ENCODE measurements around the gene LRRC32.

The LRRC32 gene, protein sequence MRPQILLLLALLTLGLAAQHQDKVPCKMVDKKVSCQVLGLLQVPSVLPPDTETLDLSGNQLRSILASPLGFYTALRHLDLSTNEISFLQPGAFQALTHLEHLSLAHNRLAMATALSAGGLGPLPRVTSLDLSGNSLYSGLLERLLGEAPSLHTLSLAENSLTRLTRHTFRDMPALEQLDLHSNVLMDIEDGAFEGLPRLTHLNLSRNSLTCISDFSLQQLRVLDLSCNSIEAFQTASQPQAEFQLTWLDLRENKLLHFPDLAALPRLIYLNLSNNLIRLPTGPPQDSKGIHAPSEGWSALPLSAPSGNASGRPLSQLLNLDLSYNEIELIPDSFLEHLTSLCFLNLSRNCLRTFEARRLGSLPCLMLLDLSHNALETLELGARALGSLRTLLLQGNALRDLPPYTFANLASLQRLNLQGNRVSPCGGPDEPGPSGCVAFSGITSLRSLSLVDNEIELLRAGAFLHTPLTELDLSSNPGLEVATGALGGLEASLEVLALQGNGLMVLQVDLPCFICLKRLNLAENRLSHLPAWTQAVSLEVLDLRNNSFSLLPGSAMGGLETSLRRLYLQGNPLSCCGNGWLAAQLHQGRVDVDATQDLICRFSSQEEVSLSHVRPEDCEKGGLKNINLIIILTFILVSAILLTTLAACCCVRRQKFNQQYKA

DNA sequence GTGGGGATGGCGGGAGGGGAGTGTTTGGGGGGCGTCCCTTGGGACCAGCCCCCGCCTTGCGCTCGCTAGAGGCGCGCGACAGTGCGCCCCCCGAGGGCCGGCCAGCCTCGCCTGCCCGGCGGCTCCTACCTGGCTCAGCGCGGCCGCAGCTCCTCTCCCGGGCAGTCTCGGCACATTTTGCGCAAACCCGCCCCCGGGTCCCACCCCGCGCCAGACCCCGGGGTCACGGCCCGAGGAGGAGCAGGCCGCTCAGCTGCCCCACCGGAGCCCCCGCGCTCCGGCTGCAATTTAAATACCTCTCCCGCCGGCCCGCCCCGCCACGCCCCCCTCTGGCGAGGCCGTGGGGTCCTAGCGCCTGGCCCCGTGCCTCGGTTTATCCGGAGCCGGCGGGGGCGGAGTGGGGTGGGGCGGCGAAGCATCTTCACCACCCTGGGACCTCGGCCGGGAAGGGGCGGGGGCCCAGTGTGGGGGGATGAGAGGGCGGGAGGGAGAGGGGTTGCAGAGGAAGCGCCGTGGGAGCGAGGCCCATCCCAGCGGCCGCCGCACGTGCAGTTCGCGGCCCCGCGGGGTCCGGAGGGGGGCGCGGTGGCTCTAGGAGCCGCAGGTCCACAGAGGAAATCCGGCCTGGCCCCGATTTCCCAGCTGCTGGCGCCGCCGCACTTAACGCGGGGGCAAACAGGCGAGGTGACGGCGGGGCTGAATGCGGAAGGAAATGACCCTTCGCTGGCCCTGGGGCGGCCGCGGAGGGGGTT, at the start of gene LRRC32:
Gene LRRC32 (minus strand): TSS at position 263 of the 752 bp plus-strand sequence. CDS start 4,793 bp downstream, outside the sequence.
- DNase-seq = no peak

DNA sequence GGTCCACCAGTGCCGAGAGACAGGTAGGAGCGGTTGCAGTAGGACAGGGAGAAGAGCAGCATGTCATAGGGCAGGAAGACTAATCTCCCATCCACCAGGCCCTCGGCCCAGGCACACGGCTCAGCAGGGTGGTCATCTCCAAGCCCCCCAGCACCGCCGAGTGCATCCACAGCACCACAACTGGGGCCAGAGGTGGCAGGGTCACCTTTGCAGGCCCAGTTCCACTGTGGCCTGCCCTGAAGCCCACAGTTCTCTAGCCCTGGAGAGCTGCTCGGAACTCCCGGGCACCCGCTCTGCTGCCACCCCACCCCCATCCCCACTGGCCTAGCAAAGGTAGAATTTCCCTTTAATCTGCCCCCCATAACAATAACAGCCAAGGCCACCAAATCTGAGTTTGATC, 49.1 kb upstream of the LRRC32 start:
- DNase-seq = no peak

DNA sequence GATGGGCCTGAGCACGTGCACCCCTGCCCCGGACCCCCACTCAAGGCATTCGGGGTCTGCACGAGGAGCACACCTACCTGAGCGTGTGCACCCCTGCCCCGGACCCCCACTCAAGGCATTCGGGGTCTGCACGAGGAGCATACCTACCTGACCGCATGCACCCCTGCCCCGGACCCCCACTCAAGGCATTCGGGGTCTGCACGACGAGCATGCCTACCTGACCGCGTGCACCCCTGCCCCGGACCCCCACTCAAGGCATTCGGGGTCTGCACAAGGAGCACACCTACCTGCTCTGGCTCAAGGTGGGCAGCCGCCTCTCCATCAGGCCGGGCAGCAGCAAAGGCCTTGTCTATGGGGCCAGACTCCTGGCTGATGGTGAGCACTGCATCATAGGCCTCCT, 48.7 kb upstream of the LRRC32 start:
- DNase-seq = no peak

DNA sequence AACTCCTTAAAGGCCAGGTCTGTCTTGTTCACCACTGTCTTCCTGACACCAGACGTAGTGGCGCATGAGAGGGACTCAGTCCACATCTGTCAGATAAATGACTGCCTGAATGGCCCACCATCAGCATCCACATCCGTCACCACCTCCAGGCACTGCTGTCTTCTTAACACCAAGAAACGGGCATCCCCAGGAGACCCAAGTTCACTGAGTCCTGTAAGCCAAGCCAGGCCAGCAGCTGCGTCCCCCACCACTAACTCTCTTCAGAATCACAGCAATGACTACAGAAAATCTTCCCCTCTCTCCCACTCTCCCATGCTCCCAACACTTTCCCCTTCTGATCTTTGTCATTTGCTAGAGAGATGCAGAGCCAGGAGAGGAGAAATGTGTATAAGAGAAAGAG, 47.3 kb upstream of the LRRC32 start:
- DNase-seq = no peak

DNA sequence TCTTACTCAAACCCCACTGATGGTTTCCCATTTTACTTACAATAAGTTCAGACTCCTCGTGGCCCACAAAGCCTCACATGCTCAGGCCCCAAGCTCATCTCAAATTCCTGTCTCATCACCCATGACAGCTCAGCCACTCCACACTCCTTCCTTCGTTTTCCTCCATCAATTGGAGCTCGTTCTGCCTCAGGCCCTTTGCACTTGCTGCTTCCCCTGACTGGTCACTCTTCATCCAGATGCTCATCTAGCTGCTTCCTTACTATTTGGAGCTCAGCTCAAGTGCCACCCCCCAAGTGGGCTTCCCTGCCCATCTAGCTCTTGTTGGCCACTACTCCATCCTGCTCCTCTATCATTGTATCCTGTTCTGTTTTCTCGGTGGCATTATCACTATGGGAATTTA, 46.8 kb upstream of the LRRC32 start:
- no peak for DNase-seq

DNA sequence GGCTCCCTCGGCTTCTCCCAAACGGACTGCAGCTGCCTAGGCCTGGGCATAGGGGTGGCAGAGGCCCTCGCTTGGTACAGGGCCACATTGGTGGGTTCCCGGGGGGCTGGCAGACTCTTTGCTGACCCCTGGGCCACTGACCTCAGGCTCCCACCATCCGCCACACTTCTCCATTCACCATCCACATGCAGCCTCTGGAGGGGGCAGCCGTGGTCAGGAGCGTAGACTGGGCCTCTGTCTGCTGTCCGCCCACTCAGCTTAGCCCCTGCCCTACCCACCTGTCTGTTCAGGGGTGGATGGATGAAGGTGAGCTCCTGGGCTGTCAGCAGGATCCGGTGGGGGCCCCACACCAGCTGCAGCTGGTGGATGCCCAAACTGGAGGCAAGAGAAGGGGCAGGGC, 45.7 kb upstream of the LRRC32 start:
- DNase-seq = no peak

DNA sequence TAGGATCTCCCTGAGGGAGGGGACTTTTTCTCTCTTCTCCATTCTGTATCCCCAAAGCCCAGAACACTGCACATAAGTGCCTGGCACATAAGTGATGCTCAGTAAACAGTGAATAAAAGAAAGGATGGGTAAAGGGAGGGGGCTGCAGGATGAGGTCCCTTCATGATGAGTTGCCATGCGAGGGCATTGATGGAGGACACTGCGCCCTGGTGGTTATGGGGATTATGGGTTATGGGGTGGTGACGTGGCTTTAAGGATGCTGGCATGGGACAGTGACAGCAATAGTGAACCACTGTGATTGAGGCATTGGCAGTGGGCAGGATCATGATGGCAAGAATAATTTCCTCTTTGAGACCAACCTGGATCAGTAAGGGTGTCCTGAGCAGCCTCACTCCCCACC, 43.9 kb upstream of the LRRC32 start:
- no peak for DNase-seq

DNA sequence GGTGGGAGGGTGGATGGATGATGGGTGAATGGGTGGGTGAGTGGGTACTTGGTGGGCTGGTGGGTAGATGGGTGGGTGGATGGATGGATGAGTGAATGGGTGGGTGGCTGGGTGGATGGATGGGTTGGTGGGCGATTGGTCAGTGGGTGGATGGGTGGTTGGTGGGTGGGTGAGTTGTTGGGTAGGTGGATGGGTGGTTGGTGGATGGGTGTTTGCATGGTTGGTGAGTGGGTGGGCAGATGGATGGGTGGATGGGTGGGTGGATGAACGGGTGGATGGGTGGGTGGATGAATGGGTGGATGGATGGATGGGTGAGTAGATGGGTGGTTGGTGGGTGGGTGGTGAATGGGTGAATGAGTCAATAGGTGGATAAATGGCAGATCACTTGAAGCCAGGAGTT, 43.0 kb upstream of the LRRC32 start:
- DNase-seq = no peak

DNA sequence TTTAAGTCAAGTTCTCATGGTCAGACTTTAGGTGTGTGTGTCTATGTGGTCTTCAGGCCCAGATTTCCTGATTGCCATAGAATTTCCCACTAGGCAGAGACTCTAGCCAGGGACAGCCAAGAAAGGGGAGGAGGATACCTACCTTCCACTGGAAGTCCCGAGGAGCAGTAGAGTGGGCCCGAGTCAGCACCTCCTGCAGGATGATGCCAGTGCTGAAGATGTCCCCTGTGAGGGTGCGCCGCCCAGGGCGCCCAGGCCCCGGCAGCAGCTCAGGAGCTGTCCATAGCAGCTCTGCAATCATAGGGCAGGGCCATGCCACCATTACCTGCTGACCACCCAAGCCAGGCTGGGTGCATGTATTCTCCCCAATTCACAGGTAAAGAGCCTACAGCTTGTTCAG, 41.6 kb upstream of the LRRC32 start:
- DNase-seq = no peak

DNA sequence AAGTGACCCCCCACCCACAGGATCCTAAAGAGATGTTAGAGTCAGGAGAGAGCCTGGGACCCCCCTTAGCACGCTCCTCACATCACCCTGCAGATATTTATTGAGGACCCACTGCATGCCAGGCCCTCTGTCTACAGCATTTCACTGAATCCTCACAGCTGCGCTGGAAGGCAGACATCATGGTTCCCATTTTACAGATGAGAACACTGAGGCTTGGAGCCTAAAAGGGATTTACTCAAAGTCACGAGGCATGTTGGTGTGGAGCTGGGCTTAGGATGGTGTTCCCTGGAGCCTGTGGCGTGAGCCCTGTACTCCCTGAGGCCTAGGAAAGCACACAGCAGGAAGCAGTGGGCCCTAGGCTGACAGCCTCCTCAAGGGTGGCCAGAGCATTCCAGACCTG, 39.2 kb upstream of the LRRC32 start:
- no peak for DNase-seq

DNA sequence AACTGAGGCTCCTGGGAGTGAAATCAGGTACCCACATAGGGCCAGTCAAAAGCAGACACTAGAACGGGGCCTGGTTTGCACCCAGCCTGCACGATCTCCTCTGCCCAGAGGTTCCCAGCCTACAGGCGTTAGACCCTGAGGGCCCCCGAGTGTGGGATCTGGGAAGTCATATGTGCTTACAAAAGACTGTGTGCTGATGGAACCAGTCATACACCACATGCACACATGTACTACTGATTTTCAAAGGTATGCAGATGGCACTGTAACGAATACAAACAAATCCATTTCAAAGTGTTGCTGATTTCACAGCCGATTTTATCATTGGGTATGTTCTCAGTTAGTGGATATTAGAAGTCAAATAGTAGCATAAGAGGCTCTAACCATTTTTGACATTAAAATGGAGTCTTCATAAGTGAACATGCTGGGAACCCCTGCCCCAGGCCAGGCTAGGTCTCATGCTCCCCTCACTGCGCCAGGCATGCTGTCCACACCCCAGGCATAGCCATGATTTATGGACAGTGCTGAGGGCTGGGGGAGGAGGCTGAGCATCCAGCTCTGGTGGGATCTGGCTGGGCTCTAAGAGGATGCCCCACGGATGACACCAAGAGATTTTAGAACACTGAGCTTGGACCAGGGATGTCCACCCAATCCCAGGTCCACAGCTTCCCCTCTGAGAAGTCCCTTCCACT, 38.6 kb upstream of the LRRC32 start:
- DNase-seq = no peak

DNA sequence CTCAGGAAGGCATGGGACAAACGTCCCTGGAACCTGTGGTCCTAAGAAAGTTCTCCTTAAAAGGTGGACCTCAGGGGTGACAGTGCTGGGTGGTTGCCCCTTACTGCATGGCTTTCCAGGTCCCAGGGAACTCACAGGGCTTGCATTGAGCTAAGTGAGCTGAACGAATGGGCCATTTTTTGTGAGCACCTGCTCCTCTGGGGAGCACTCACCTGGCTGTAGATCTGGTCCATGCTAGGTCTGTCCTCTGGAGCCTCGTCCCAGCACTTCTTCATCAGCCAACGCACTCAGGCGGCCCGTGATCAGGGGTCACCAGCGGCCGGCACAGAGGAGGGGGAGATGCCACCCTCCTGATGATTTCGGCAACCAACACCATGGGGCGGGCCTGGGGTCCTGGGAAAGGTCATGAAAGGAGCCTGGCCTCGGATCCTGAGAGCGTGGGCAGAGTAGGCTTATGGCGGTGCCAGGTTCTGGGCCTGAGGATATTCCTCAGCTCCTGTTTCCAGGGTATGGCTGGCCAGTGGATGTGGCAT, 36.8 kb upstream of the LRRC32 start:
- DNase-seq = no peak

DNA sequence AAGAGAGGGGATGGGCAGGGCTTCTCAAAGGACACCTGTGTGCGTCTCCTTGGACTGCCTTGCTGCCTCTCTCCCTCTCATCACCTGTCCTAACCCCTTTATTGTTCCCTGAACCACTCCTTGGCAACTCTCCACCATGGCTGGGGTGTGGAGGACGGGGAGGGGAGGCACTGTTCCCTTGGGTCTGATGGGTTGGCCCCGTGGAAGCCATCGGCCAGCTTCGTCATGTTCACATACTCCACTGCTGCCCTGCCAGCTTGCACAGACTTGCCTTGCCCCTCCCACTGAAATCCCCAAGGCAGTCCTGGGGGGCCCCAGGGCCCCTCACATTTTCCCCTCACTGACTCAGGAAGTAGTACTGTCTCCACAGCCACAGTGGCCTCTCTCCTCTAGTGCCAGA, 36.1 kb upstream of the LRRC32 start:
- DNase-seq = no peak

DNA sequence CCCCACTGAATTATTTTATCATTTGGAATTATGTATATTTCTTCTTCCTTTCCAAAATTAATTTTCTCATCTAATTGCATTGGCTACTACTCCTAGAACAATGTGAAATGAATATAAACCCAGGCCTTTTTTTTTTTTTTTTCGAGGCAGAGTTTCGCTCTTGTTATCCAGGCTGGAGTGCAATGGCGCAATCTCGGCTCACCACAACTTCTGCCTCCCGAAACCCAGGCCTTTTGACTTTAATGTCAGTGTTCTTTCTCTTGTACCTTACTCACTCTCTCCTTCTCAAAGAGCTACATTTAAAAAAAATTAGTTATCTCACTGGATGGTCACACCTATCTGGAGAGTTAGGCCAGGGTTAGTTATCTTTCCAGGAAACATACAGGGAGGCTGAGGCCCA, 35.3 kb upstream of the LRRC32 start:
- no peak for DNase-seq

DNA sequence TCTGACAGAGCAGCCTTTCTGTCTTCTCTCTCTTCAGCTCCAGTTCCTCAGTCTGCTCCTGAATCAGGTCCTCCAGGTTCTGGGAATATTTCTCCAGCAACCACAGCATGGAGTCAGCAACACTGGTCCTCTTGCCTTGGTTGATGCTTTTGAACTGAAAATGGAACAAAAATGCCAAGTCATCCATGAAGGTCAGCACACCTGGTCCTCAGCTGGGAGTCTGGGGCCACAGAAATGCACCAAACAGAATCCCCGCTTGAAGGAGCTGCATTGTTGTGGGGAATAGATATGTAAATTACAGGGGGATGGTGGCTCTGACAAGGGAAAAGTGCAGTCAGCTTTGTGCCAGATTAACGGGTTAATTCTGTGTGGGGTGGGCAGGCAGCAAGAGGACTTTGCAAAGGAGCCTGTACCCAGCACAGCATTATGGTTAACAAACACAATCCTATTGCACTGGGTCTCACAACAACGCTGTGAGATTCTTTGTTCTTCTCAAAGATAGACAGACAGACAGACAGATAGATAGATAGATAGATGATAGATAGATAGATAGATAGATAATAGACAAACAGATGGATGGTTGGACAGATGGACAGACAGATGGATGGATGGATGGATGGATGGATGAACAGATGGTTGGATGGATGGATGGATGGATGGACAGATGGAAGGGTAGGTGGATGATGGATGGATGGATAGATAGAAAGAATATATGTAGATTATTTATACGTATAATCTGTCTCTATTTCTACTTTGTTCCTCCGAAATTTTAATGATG, 33.8 kb upstream of the LRRC32 start:
- DNase-seq = no peak

DNA sequence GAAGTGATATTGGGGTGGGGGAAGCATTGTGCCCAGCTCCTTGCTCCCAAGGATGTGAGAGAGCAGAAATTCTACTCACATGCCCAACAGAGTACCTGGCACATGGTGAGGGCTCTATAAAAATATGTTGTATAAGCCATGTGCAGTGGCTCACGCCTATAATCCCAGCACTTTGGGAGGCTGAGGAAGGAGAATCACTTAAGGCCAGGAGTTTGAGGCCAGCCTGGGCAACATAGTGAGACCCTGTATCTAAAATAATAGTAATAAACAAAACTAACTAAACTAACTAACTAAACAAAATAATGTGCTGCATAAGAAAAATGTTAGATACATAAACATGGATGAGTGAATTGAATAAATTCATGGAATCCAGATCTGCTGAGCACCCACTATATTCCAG, 33.2 kb upstream of the LRRC32 start:
- no peak for DNase-seq

DNA sequence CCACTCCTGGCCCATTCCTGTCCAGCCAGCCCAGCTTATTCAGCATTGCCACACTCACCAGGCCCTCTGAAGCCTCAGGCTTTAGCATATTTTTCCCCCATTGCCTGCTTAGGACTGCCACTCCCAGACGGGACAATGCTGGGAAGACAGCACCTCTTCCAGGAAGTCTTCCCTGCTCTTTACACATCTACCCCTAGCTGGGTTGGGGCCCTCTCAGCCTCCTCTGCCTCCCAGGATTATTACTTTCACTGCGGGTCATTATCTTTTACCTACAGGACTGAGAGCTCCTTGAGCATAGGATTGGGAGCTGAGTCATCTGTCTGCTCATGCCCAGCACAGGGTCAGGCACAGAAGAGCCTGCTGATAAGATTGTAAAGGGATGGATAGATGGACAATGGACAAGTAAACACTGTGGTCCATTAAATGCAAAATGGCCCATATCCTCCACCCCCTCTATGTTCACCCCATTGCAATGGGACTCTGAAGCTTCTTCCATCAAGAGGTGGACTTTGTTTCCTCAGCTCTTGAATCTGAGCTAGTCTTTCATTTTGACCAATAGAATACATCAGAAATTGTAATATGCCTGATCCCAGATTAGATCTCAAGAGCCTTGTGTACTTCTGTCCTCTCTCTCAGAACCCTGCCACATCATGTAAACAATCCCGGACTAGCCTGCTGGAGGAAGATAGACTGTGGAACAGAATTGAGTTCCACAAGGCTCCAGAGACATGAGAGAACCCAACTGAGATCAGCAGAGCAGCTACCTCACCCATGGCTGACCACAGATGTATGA, 32.0 kb upstream of the LRRC32 start:
- no peak for DNase-seq

DNA sequence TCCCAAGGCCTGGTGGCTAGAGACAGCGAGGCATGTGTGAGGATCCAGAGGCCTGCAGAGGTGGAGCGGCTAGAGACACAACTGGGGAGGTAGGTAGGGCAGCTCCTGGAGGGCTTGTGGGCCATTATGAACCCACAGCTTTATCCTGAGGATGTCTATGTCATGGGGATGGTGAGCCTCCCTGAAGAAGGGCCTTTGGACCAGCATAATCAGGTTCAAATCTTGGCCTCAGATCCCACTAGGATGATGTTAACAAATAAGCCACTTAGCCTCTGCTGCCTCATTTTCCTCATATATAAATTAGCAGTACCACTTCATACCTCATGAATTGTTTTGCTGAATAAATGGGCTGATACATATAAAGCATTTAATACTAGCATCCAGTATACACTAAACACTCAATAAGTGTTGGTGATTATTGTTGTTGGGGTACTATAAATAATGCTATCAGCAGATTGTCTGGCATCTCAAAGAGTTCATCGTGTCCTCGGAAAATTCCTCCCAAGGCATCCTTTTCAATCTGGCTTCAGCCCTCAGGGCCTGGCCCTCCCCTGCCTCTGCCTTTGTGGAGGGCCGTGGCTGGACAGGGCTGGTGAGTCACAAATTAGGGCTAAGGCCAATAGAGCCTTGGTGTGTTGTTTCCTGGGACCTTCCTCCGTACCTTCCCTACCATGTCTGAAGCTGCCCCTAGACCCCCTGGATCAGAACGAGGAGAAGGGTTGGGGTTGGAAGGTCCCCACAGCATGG, 30.9 kb upstream of the LRRC32 start:
- DNase-seq = no peak

DNA sequence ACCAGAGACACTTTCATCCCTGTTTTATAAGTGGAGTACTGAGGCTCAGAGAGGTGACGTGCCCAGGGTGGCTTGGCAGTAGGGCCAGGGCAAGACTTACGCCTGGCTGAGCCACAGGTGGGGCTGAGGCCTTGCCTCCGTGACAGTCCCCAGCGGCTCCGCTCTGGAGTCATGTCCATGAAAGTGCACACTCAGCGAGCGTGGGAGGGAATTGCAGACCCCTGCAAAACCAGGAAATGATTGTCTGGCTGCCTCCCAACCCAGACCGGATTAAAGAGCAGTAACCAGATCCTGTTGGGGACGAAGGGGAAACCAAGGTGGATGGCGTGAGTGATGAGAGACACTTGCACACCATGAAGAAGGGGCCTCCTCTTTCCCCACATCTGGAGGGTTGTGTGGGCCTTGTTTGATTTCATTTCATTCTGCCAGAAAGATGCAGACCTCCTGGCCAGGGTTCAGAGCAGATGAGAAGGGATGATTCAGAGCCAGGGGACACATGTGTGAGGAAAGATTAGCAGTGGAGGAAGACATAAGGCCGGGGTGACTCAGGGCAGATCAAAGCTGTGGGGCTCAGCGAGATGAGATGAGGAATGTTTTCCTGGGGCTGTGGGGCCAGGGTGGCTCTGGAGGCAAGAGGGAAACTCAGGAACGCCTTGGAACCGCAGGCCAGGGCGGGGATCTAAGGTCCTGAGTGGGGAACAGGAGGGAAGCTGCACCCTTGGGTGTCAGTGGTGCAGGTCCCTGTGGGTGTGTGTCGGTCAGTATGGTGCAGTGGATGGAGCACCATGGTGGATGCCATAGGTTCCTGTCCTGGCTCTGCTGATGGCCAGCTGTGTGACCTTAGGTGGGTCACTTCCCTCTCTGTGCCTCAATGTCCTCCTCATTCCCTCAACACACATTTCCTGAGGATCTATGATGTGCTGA, 29.9 kb upstream of the LRRC32 start:
- DNase-seq = no peak

Measured in activated CD4-positive, alpha-beta T cell treated with anti-CD3 and anti-CD28 coated beads, Interleukin-10, Interleukin-2, amounts not matched to agents 100 ng/mL and 50 ng/mL, durations not matched to agents 16 hours and 8 hours (primary cell).